GM19193 (cell line): ENCODE measurements around the gene TOMM5.
A peak's percentile ranks its signal among the peaks of the same experiment; 100 is the strongest.

Experiments
- POLR2A ChIP-seq: IDR thresholded peaks from 4 replicates; pipeline ENCODE4 v1.6.1; 2011; ENCODE audit not compliant: insufficient read depth, insufficient read length; ENCODE audit errors: extremely low read depth

The TOMM5 gene

GRCh38 chr9:37592108-37592951, at the start of gene TOMM5:
Gene TOMM5 (minus strand): TSS chr9:37592597. CDS start chr9:37592532, 65 bp downstream.
- peak; percentile 96 for TF ChIP-seq POLR2A

- TF ChIP-seq POLR2A: no peak
Measured at GRCh38 chr9:37641331-37641730, 48.9 kb upstream of the TOMM5 start.

GRCh38 chr9:37640246-37640645, 47.8 kb upstream of the TOMM5 start:
- no peak for TF ChIP-seq POLR2A

- no peak for TF ChIP-seq POLR2A
Measured at GRCh38 chr9:37639841-37640240, 47.4 kb upstream of the TOMM5 start.

GRCh38 chr9:37639109-37639762, 46.8 kb upstream of the TOMM5 start:
- TF ChIP-seq POLR2A: no peak

- TF ChIP-seq POLR2A: no peak
Measured at GRCh38 chr9:37636511-37637448, 44.4 kb upstream of the TOMM5 start.

- TF ChIP-seq POLR2A: no peak
Measured at GRCh38 chr9:37635808-37636207, 43.4 kb upstream of the TOMM5 start.

GRCh38 chr9:37632479-37632878, 40.1 kb upstream of the TOMM5 start:
- no peak for TF ChIP-seq POLR2A

GRCh38 chr9:37626708-37627292, 34.4 kb upstream of the TOMM5 start:
- no peak for TF ChIP-seq POLR2A

- no peak for TF ChIP-seq POLR2A
Measured at GRCh38 chr9:37625758-37626147, 33.4 kb upstream of the TOMM5 start.

- no peak for TF ChIP-seq POLR2A
Measured at GRCh38 chr9:37625036-37625757, 32.8 kb upstream of the TOMM5 start.

GRCh38 chr9:37624073-37624472, 31.7 kb upstream of the TOMM5 start:
- no peak for TF ChIP-seq POLR2A

- TF ChIP-seq POLR2A: no peak
Measured at GRCh38 chr9:37623267-37623666, 30.9 kb upstream of the TOMM5 start.

- no peak for TF ChIP-seq POLR2A
Measured at GRCh38 chr9:37622462-37622861, 30.1 kb upstream of the TOMM5 start.
